Gastroesophageal sphincter (tissue), 4 donors: ENCODE results near the gene TEPSIN. TPM values are rescaled to one million over a fixed set of nuclear protein-coding genes. Genes with fewer than 3 reads are reported as not detected.

Source experiments
- ATAC-seq: fragments of 150-250 bp; one replicate; pipeline ENCODE4 v1.9.1; 2016; ENCODE audit warnings: mild to moderate bottlenecking, moderate library complexity
- H3K27ac ChIP-seq, 4 donors: fragments of 200-600 bp; sonication (generic) in 3 of 4; 1 replicate in 3 of 4; 2 replicates in 1 of 4; pipeline ENCODE4 v1.5.1; 2016 to 2019
- H3K27me3 ChIP-seq: fragments of 200-600 bp; sonication (generic); one replicate; pipeline ENCODE4 v1.5.1; 2019
- H3K36me3 ChIP-seq, 2 donors: fragments of 200-600 bp; sonication (generic); one replicate each; pipeline ENCODE4 v1.5.1; 2019; ENCODE audit warnings: control low read depth in 1 of 2
- H3K4me1 ChIP-seq, 3 donors: fragments of 200-600 bp; sonication (generic); 1 replicate in 2 of 3; 2 replicates in 1 of 3; pipeline ENCODE4 v1.5.1; 2016 to 2019; ENCODE audit warnings: control low read depth in 2 of 3
- H3K4me3 ChIP-seq, 2 donors: fragments of 200-600 bp; sonication (generic); one replicate each; pipeline ENCODE4 v1.5.1; 2019; ENCODE audit warnings: mild to moderate bottlenecking in 1 of 2, moderate library complexity in 1 of 2
- H3K9me3 ChIP-seq, 3 donors: fragments of 200-600 bp; sonication (generic); one replicate each; pipeline ENCODE4 v1.5.1; 2017 to 2019; ENCODE audit warnings: control low read depth in 2 of 3
- CTCF ChIP-seq, 4 experiments: fragments of 200-600 bp in 2 of 4; fragments of 450-650 bp in 2 of 4; sonication (generic) in 1 of 4; IDR thresholded peaks; one replicate each; pipeline ENCODE4 v1.5.1; 2017 to 2019; ENCODE audit warnings: antibody characterized with exemption in 4 of 4, mild to moderate bottlenecking in 2 of 4, moderate library complexity in 2 of 4
- EP300 ChIP-seq: sonication (generic); formaldehyde crosslinking; IDR thresholded peaks from one replicate; pipeline ENCODE4 v1.6.1; 2017; ENCODE audit warnings: antibody characterized with exemption, mild to moderate bottlenecking
- POLR2A ChIP-seq, 2 donors: fragments of 450-650 bp; IDR thresholded peaks; one replicate each; pipeline ENCODE4 v1.6.1; 2017; ENCODE audit warnings: antibody characterized with exemption in 2 of 2, mild to moderate bottlenecking in 2 of 2, moderate library complexity in 1 of 2
- POLR2AphosphoS5 ChIP-seq: sonication (generic); formaldehyde crosslinking; IDR thresholded peaks from one replicate; pipeline ENCODE4 v1.6.1; 2017; ENCODE audit warnings: antibody characterized with exemption
- WGBS, 2 donors: methylation state at CpG; one replicate each; pipeline ENCODE4 v1.1.5; 2018; ENCODE audit warnings: low coverage in 1 of 2; 5-methylcytosine and 5-hydroxymethylcytosine counted together
- total RNA-seq, 4 donors: library from RNA; depleted of rRNA; stranded (reverse); fragments of >200 nt; gene quantifications; one replicate each; pipeline ENCODE4 v1.1.0, GENCODE V29; 2016

TEPSIN gene
- total RNA-seq, 4 donors from 2014 or later: 8.0 to 43.0 (median 23.5) TPM

- no peaks in the 10 kb centered on the region for H3K4me1 ChIP-seq
- 100% methylated on average over 2 of the region's 21 CpGs; no CpG with 5 or more reads in 1 of the 2 donors for WGBS, 2 donors
- no peak overlapping the region for H3K4me3 ChIP-seq
- no peaks in the 10 kb centered on the region for H3K27me3 ChIP-seq
- no peak for ATAC-seq
- H3K9me3 ChIP-seq: no peaks in the 10 kb centered on the region
- TF ChIP-seq CTCF (IDR thresholded peaks at IDR 0.05) (no peak), EP300 (no peak), POLR2AphosphoS5 (no peak), POLR2A (IDR thresholded peaks at IDR 0.05) (no peak)
- peaks cover 0 to 51% of the 10 kb centered on the region in 2 donors for H3K36me3 ChIP-seq
- no peak overlapping the region for H3K27ac ChIP-seq
These were observed 31.0 kb downstream of the TEPSIN start for GRCh38 chr17:81207610-81208581.

GRCh38 chr17:81206657-81207056 is 32.2 kb downstream of the TEPSIN start:
- Histone ChIP-seq H3K36me3 (peaks cover 0 to 61% of the 10 kb centered on the region in 2 donors), H3K9me3 (no peaks in the 10 kb centered on the region)
- TF ChIP-seq POLR2A (IDR thresholded peaks at IDR 0.05) (no peak), POLR2AphosphoS5 (no peak), EP300 (no peak), CTCF (IDR thresholded peaks at IDR 0.05) (no peak)

GRCh38 chr17:81206166-81206565 is 32.7 kb downstream of the TEPSIN start:
- Histone ChIP-seq H3K4me1 (no peaks in the 10 kb centered on the region), H3K4me3 (no peak overlapping the region), H3K36me3 (peaks cover 0 to 61% of the 10 kb centered on the region in 2 donors), H3K27ac (no peak overlapping the region), H3K27me3 (no peaks in the 10 kb centered on the region), H3K9me3 (no peaks in the 10 kb centered on the region)
- TF ChIP-seq EP300: no peak
- no peak for TF ChIP-seq POLR2A (IDR thresholded peaks at IDR 0.05)
- no peak for TF ChIP-seq CTCF (IDR thresholded peaks at IDR 0.05)
- TF ChIP-seq POLR2AphosphoS5: no peak
- WGBS, 2 donors: 50 to 71% methylated on average over 1 to 3 of the region's 4 CpGs
- no peak for ATAC-seq

More at GRCh38 chr17:81206657-81207056, 32.2 kb downstream of the TEPSIN start:
- H3K4me3 ChIP-seq: no peak overlapping the region
- WGBS, 2 donors: 80% methylated on average over 3 of the region's 12 CpGs; no CpG with 5 or more reads in 1 of the 2 donors
- ATAC-seq: peak; percentile 13
- no peaks in the 10 kb centered on the region for H3K27me3 ChIP-seq
- no peaks in the 10 kb centered on the region for H3K4me1 ChIP-seq
- no peak overlapping the region for H3K27ac ChIP-seq

GRCh38 chr17:81204578-81204977 is 34.3 kb downstream of the TEPSIN start:
- no peaks in the 10 kb centered on the region for H3K4me1 ChIP-seq
- 78% methylated on average over 10 of the region's 10 CpGs; no CpG with 5 or more reads in 1 of the 2 donors for WGBS, 2 donors
- no peaks in the 10 kb centered on the region for H3K27me3 ChIP-seq
- peaks cover 0 to 69% of the 10 kb centered on the region in 2 donors for H3K36me3 ChIP-seq
- ATAC-seq: no peak
- no peaks in the 10 kb centered on the region for H3K9me3 ChIP-seq
- TF ChIP-seq EP300 (no peak), CTCF (IDR thresholded peaks at IDR 0.05) (no peak), POLR2A (IDR thresholded peaks at IDR 0.05) (no peak), POLR2AphosphoS5 (no peak)
- H3K27ac ChIP-seq: no peak overlapping the region
- no peak overlapping the region for H3K4me3 ChIP-seq
